HG03039 (cell line): Measurements from ENCODE around the gene MISP3.
A peak's percentile ranks its signal among the peaks of the same experiment; 100 is the strongest.

Source experiments
- ATAC-seq: cut with Tn5 transposase; IDR thresholded peaks from one replicate; pipeline ENCODE4 v1.9.1; 2021; ENCODE audit warnings: mild to moderate bottlenecking, moderate library complexity; ENCODE audit not compliant: unreplicated experiment

MISP3 gene

GRCh38 chr19:14101003-14101545, 28.5 kb downstream of the MISP3 start:
- ATAC-seq = no peak

GRCh38 chr19:14102102-14102696, 29.6 kb downstream of the MISP3 start:
- no peak for ATAC-seq

DNA sequence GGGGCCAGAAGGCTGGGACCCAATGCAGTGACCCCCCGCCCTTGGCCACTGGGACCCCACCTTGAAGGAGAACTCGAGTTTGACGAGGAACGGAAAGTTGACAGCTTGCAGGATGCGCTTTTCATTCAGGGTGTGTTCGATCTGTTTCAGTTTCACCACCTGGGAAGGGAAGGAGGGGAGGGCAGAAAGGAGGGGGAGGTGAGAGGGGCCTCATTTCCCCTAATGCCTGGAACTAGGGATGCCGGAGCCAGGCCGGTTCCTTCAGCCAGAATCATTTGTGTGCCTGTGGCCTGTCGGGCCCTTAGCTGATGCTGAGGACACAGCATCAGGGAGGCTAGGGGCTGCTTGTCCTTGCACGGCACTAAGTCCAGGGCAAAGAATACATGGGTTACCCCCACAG, 30.2 kb downstream of the MISP3 start:
- no peak for ATAC-seq

- ATAC-seq = no peak
These were observed 30.7 kb downstream of the MISP3 start for GRCh38 chr19:14103310-14103709.

DNA sequence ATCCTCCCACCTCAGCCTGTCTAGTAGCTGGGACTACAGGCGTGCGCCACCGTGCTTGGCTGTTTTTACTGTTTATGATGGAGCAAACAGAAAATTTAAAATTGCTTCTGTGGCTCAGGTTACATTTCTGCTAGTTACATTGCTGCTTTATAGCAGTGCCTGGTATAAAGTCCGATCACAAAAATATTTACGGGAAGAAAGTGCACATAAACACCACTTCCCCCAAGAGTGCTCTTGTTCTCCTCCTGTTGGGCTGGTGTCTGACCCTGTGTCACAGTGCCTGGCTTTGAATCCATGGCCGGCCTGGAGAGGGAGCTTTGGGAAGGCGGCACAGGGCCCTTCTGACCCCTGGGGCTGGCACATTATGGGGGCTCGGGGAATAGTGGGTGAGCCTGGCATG, 33.1 kb downstream of the MISP3 start:
- no peak for ATAC-seq

DNA sequence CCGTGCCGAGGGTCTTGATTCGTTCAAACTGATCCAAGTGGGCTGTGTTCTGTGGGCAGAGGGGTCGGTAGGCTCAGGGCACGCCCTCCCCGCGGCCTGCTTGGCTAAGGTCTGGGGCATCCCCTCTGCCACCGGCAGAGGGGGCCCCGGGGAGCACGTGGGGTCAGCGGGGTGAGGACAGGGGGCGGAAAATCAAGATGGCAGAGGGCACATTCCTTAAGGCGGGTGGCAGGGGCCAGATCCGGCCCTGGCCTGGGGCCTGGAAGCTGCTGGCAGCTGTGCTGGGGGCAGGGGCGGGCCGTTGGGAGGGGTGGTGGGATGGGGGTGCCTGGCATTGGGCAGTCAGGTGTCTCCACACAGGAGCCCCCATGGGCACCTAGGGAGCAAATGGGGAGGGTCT, 34.3 kb downstream of the MISP3 start:
- ATAC-seq = no peak

- no peak for ATAC-seq
These were observed 35.2 kb downstream of the MISP3 start for GRCh38 chr19:14107581-14108461.

DNA sequence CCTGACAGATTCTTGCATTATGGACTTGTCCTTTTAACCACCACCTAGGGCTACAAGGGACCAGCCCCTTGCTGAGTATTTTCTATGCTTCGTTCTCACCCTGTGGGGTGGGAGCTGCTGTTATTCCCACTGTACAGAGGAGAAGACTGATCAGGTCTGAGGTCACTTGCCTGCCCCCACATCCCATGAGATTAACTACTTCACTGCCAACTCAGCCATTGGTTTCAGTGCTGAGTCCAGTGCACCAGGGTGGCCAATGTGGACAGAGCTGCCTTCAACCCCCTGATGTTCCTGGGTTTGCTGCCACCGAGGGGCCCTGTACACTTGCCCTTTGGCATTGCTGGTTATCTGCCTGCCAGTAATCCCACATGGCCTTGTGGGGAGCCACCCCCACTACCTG, 38.1 kb downstream of the MISP3 start:
- ATAC-seq = no peak

DNA sequence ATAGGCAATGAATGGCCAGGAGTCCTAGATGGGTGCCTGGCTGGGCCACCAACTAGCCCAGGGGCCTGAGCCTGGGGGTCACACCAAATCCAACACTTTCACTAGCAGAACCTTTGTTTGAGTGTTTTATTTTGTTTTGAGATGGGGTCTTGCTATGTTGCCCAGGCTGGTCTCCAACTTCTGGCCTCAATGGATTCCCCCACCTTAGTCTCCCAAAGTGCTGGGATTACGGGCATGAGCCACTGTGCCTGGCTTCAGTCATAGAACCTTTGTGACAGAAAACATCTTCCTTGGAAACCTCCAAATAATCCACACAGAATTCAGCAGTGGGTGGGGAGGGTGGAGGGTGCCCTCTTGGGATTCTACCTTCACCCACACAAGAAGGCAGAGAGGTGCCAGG, 38.9 kb downstream of the MISP3 start:
- ATAC-seq = no peak

DNA sequence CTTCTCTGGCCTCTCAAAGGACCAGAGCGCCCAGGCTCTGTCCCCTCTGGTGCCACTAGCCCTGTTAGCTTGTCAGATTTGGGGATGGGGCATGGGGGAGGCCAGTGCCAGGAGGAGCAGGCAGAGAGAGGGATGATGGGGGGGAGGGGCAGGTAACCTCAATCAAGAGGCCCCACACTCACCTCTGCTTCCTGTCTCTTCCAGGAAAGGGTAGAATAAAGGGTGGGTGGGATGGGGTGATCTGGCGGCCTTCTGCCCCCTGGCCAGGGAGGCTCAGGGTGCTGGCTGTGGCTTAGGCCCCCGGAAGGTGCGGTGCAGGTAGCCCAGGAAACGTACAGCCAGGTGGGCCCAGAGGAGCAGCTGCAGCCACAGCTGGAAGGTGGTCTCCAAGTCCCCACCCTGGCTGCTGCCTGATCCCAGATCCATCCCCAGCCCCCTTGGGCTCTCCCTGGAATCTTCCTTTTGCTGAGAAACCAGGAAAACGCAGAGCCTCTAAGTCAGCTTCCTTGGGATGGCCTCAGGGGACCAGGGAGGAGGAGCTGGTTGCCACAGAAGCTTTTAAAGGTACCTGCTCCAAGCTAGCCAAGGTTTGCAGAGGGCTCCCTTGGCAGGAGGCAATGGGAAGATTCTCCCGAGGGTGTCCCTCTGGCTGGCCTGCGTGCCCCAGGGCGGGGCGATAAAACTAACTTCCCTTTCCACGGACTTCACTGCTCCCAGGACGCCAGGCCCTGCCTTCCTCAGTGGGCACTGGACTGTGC, 39.6 kb downstream of the MISP3 start:
- no peak for ATAC-seq

GRCh38 chr19:14112809-14113385, 40.3 kb downstream of the MISP3 start:
- ATAC-seq = no peak

GRCh38 chr19:14113762-14114414, 41.3 kb downstream of the MISP3 start:
- ATAC-seq = no peak

GRCh38 chr19:14114439-14114838, 41.9 kb downstream of the MISP3 start:
- no peak for ATAC-seq

GRCh38 chr19:14114854-14115253, 42.3 kb downstream of the MISP3 start:
- ATAC-seq = no peak

GRCh38 chr19:14115756-14116155, 43.2 kb downstream of the MISP3 start:
- no peak for ATAC-seq

GRCh38 chr19:14116525-14116917, 43.9 kb downstream of the MISP3 start:
- ATAC-seq = no peak

DNA sequence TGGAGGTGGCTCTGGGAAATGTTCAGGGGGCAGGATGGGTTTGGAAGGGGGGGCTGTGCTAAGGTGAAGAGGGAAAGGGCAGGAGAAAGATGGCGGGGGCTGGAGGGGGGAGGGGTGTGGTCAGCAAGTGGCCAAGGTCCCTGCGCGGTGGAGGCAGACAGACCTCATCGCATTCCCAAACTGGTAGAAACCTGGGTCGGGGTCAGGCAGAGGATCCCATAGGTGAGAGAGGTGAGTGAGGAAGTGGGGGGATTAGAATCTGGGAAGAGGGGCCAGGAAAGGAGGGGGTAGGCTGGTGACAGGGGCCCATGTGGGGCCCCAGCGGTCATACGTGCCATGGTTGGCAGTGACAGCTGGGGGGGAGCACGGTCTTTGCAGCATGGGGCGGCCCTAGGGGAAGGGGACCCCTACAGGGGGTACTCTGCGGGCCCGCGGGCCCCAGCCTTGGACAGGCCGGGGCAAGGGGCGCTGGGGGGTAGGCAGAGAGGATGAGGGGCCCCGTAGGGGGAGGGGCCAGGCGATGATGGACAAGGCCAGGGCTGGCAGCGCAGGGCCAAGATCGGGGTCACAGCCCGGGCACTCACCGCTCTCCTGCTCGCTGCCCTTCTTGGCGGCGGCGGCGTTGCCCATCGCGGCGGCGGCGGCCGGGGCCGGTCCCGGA, 44.5 kb downstream of the MISP3 start:
- ATAC-seq = peak; percentile 3

DNA sequence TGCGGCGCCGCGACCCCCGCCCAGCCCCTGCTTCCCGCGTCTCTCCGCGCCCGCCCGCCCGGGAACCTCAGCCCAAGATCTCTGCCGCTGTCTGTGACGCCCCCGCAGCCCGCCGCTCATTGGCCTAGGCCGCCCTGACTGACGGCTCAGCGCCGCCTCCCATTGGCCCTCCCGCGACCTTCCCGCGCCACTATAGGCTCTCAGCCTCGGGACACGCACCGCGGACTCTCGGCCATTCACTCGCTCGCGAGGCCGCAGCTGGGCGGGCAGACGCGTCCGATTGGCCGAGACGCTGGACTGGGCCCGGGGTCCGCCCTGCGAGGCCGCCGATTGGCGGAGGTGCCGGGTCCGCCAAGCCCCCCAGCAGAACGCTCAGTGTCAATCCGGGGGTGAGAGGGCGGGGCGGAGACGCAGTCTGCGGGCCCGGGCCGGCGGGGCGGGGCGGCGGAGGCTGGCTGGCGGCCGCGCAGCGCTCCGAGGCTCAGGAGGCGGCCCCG, 45.1 kb downstream of the MISP3 start, which contains the start of gene PRKACA:
Gene PRKACA, minus strand, starts transcription at position 95 of the 497 bp plus-strand sequence. CDS start 215 bp downstream, outside the sequence.
- peak; percentile 89 for ATAC-seq

DNA sequence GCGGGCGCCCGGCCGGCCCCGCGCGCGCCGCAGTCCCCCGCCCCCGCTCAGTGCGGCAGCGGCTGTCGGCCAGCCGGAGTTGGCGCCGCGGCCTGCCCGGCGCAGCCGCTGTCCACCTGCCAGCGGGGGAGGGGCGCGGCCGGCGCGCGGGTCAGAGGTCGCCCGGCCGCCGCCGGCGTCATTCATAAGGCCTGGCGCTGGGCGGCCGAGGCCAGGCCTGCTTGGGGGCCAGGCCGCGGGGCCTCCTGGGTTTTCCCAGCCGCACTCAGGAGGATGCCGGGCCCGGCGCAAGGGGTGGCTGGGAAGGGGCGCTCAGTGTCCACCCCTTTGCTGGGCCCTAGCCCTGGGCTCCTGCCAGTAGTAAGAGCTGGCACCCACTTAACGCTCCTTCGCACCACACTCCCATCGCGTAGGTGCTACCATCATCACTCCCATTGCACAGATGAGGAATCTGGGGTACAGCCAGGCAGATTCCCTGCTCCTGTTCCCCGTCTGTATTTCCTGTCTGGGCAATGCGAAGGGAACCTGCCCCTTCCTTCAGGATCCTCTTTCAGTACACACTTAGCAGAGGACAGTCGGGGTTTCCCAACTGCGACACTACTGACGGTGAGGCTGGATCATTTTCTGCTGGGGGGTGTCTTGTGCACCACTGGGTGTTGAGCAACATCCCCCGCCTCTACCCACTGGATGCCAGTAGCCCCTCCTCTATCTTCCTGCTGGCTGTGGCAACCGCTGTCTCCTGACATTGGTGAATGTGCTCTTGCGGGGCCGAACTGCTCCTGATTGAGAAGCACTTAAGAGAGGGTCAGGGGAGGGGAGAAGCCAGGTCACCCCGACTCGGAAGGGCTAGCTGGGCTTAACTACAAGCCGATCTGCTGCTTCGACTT, 45.8 kb downstream of the MISP3 start:
- ATAC-seq = peak; percentile 26
